NCI-H526 treated with DMSO at 0.1 percent for 48 hours (cell line): Measurements from ENCODE around the gene IFT27.

Experiments
- DNase-seq: peaks from one replicate; lab custom pipeline; 2025; lab: John Stamatoyannopoulos, UW

The IFT27 gene

GRCh38 chr22:36796552-36797175, 20.7 kb upstream of the IFT27 start:
- DNase-seq, result no peak

- no peak for DNase-seq
Observed at GRCh38 chr22:36795633-36796032, 19.7 kb upstream of the IFT27 start.

- no peak for DNase-seq
Observed at GRCh38 chr22:36790648-36791047, 14.7 kb upstream of the IFT27 start.

GRCh38 chr22:36787204-36787988, 11.5 kb upstream of the IFT27 start:
- DNase-seq, result no peak

- DNase-seq, result no peak
Observed at GRCh38 chr22:36783743-36784142, 7.8 kb upstream of the IFT27 start.

- peak; percentile 8 for DNase-seq
Observed at GRCh38 chr22:36781656-36782627, 6.0 kb upstream of the IFT27 start.

- no peak for DNase-seq
Observed at GRCh38 chr22:36778020-36778419, 2.1 kb upstream of the IFT27 start.

- no peak for DNase-seq
Observed at GRCh38 chr22:36776722-36777121, 803 bp upstream of the IFT27 start.

GRCh38 chr22:36775586-36775963, 344 bp downstream of the IFT27 start:
- DNase-seq, result peak; percentile 5

GRCh38 chr22:36773935-36774334, 2.0 kb downstream of the IFT27 start:
- DNase-seq, result no peak

- no peak for DNase-seq
Observed at GRCh38 chr22:36772451-36772850, 3.5 kb downstream of the IFT27 start.

- no peak for DNase-seq
Observed at GRCh38 chr22:36771356-36772063, 4.4 kb downstream of the IFT27 start.

GRCh38 chr22:36770513-36771231, 5.2 kb downstream of the IFT27 start:
- no peak for DNase-seq

GRCh38 chr22:36769541-36770512, 6.1 kb downstream of the IFT27 start:
- no peak for DNase-seq

- DNase-seq, result no peak
Observed at GRCh38 chr22:36768616-36769015, 7.3 kb downstream of the IFT27 start.

- no peak for DNase-seq
Observed at GRCh38 chr22:36768141-36768540, 7.8 kb downstream of the IFT27 start.

- DNase-seq, result no peak
Observed at GRCh38 chr22:36767035-36767775, 8.7 kb downstream of the IFT27 start.

- DNase-seq, result no peak
Observed at GRCh38 chr22:36765943-36766450, 9.9 kb downstream of the IFT27 start.
